ENCODE data around the gene DTNA.

DTNA gene

GRCh38 chr18:34938090-34938489 is 228.0 kb downstream of the DTNA start:
- no peak for DNase-seq (ENCODE audit: low spot score)

Measured in LoVo (cell line).